HG03432 (cell line): ENCODE results near the gene C16orf95.

Experiments used
- ATAC-seq: cut with Tn5 transposase; IDR thresholded peaks from one replicate; pipeline ENCODE4 v1.9.1; 2021; ENCODE audit warnings: mild to moderate bottlenecking, moderate library complexity; ENCODE audit not compliant: unreplicated experiment

The C16orf95 gene

GRCh38 chr16:87295661-87296531 is 21.3 kb downstream of the C16orf95 start:
- no peak for ATAC-seq

GRCh38 chr16:87295259-87295658 is 21.9 kb downstream of the C16orf95 start:
- ATAC-seq: no peak

GRCh38 chr16:87293990-87294389 is 23.2 kb downstream of the C16orf95 start:
- no peak for ATAC-seq

- no peak for ATAC-seq
Observed at GRCh38 chr16:87291944-87292343, 25.2 kb downstream of the C16orf95 start.

GRCh38 chr16:87288753-87289362 is 28.3 kb downstream of the C16orf95 start:
- ATAC-seq: no peak

GRCh38 chr16:87286839-87287626 is 30.2 kb downstream of the C16orf95 start:
- ATAC-seq: no peak

GRCh38 chr16:87284183-87284582 is 33.0 kb downstream of the C16orf95 start:
- no peak for ATAC-seq

GRCh38 chr16:87279094-87279658 is 38.0 kb downstream of the C16orf95 start:
- ATAC-seq: no peak

- ATAC-seq: no peak
Observed at GRCh38 chr16:87278191-87279093, 38.8 kb downstream of the C16orf95 start.

GRCh38 chr16:87276924-87277323 is 40.3 kb downstream of the C16orf95 start:
- ATAC-seq: no peak

GRCh38 chr16:87276091-87276701 is 41.0 kb downstream of the C16orf95 start:
- no peak for ATAC-seq

GRCh38 chr16:87274794-87275193 is 42.4 kb downstream of the C16orf95 start:
- ATAC-seq: no peak

GRCh38 chr16:87273471-87274030 is 43.6 kb downstream of the C16orf95 start:
- no peak for ATAC-seq

- ATAC-seq: no peak
Observed at GRCh38 chr16:87271256-87271655, 45.9 kb downstream of the C16orf95 start.

- no peak for ATAC-seq
Observed at GRCh38 chr16:87267566-87267965, 49.6 kb downstream of the C16orf95 start.

- no peak for ATAC-seq
Observed at GRCh38 chr16:87266846-87267245, 50.3 kb downstream of the C16orf95 start.

GRCh38 chr16:87265261-87265660 is 51.9 kb downstream of the C16orf95 start:
- no peak for ATAC-seq

GRCh38 chr16:87264634-87265033 is 52.6 kb downstream of the C16orf95 start:
- ATAC-seq: no peak

- no peak for ATAC-seq
Observed at GRCh38 chr16:87263418-87264052, 53.7 kb downstream of the C16orf95 start.
